Endothelial cell of umbilical vein (primary cell): ENCODE results near the gene ATP13A2.

Experiments used
- CTCF ChIP-seq, 2 donors: IDR thresholded peaks; 1 replicate in 1 of 2; 2 replicates in 1 of 2; pipeline ENCODE4 v1.5.1; 2011; ENCODE audit warnings: low read length in 2 of 2, mild to moderate bottlenecking in 2 of 2, moderate library complexity in 2 of 2, control low read depth in 1 of 2, inconsistent platforms in 1 of 2, low read depth in 1 of 2; ENCODE audit not compliant: insufficient read depth in 1 of 2; ENCODE audit errors: extremely low read depth in 1 of 2
- EZH2 ChIP-seq: IDR thresholded peaks from 2 replicates; pipeline ENCODE4 v1.6.1; 2012; ENCODE audit warnings: borderline replicate concordance, low read depth, mild to moderate bottlenecking, moderate library complexity, low read length, inconsistent platforms; ENCODE audit not compliant: severe bottlenecking
- FOS ChIP-seq: IDR thresholded peaks from 2 replicates; pipeline ENCODE4 v1.6.1; 2011; ENCODE audit warnings: mild to moderate bottlenecking, low read length, moderate library complexity, borderline replicate concordance; ENCODE audit not compliant: insufficient read depth
- GATA2 ChIP-seq: IDR thresholded peaks from 2 replicates; pipeline ENCODE4 v1.7.0; 2011; ENCODE audit warnings: low read depth, mild to moderate bottlenecking, moderate library complexity, mixed read lengths, low read length; ENCODE audit not compliant: insufficient read length, insufficient read depth
- JUN ChIP-seq: IDR thresholded peaks from 2 replicates; pipeline ENCODE4 v1.6.1; 2011; ENCODE audit warnings: borderline replicate concordance, low read depth; ENCODE audit not compliant: insufficient read length, insufficient read depth
- MAX ChIP-seq: IDR thresholded peaks from 2 replicates; pipeline ENCODE4 v1.6.1; 2011; ENCODE audit not compliant: insufficient read depth, insufficient read length
- MYC ChIP-seq: IDR thresholded peaks from one replicate; pipeline ENCODE4 v1.6.1; 2011; ENCODE audit warnings: mild to moderate bottlenecking, low read depth, low read length
- POLR2A ChIP-seq: IDR thresholded peaks from 2 replicates; pipeline ENCODE4 v1.6.1; 2012; ENCODE audit warnings: low read depth, mild to moderate bottlenecking, control low read depth, low read length
- POLR2AphosphoS5 ChIP-seq: IDR thresholded peaks from 2 replicates; pipeline ENCODE4 v1.6.1; 2012; ENCODE audit warnings: low read depth, mild to moderate bottlenecking, control low read depth, low read length, moderate library complexity; ENCODE audit not compliant: insufficient read depth

GRCh38 chr1:16957731-16958130 is 54.0 kb downstream of the ATP13A2 start:
- TF ChIP-seq CTCF (IDR thresholded peaks at IDR 0.05; ENCODE audit: extremely low read depth in 1 of 2, insufficient read depth in 1 of 2, low read depth in 1 of 2, low read length in 2 of 2) = no peak
- TF ChIP-seq POLR2A = no peak
- TF ChIP-seq FOS = no peak
- TF ChIP-seq POLR2AphosphoS5 = no peak
- TF ChIP-seq MAX = no peak
- TF ChIP-seq JUN = no peak
- TF ChIP-seq MYC = no peak
- no peak for TF ChIP-seq EZH2
- TF ChIP-seq GATA2 = no peak
